IgD-negative memory B cell (primary cell): Measurements from ENCODE around the gene KCND1. TPM values are rescaled to one million over a fixed set of nuclear protein-coding genes. Genes with fewer than 3 reads are reported as not detected.
A peak's percentile ranks its signal among the peaks of the same experiment; 100 is the strongest.

Source experiments
- H3K27ac Mint-ChIP-seq, 3 donors: one replicate each; pipeline ENCODE4 v1.8.0; 2020 to 2022; ENCODE audit warnings: mild to moderate bottlenecking in 3 of 3, mixed read lengths in 3 of 3, moderate library complexity in 1 of 3
- H3K27me3 Mint-ChIP-seq: one replicate; pipeline ENCODE4 v1.8.0; 2021; ENCODE audit warnings: mixed read lengths
- H3K36me3 Mint-ChIP-seq: one replicate; pipeline ENCODE4 v1.8.0; 2020; ENCODE audit warnings: mild to moderate bottlenecking, mixed read lengths
- H3K4me1 Mint-ChIP-seq, 3 donors: one replicate each; pipeline ENCODE4 v1.8.0; 2020 to 2022; ENCODE audit warnings: mixed read lengths in 3 of 3, mild to moderate bottlenecking in 1 of 3
- H3K4me3 Mint-ChIP-seq, 4 donors: one replicate each; pipeline ENCODE4 v1.8.0; 2020 to 2022; ENCODE audit warnings: mild to moderate bottlenecking in 4 of 4, mixed read lengths in 4 of 4, moderate library complexity in 3 of 4
- H3K9me3 Mint-ChIP-seq, 3 donors: one replicate each; pipeline ENCODE4 v1.8.0; 2020 to 2021; ENCODE audit warnings: mixed read lengths in 3 of 3, mild to moderate bottlenecking in 1 of 3
- polyA plus RNA-seq: library from polyadenylated mRNA; unstranded; fragments of 300-500 nt; fragmentation: Illumina TruSeq; gene quantifications from one replicate; pipeline ENCODE4 v1.2.3, GENCODE V29; 2021

The KCND1 gene
- polyA plus RNA-seq, 1 donor from 2014 or later = 0.13 TPM

- peaks cover 22% of the 10 kb centered on the region for H3K36me3 Mint-ChIP-seq
- peak overlapping the region; percentile 77 to 89 (median 84) for H3K4me3 Mint-ChIP-seq
- H3K27me3 Mint-ChIP-seq = peaks cover 9% of the 10 kb centered on the region
- peaks cover 0 to 2% (median 0%) of the 10 kb centered on the region in 3 donors for H3K9me3 Mint-ChIP-seq
- peak overlapping the region; percentile 98 to 99 (median 99) for H3K27ac Mint-ChIP-seq
- H3K4me1 Mint-ChIP-seq = peaks cover 56 to 80% (median 78%) of the 10 kb centered on the region in 3 donors
Measured at GRCh38 chrX:48937054-48937907, 34.4 kb downstream of the KCND1 start.

- H3K27ac Mint-ChIP-seq = peak overlapping the region; percentile 98 to 99 (median 99)
- H3K4me1 Mint-ChIP-seq = peaks cover 51 to 73% (median 70%) of the 10 kb centered on the region in 3 donors
- H3K4me3 Mint-ChIP-seq = peak overlapping the region; percentile 77 to 89 (median 84)
- peaks cover 0 to 2% (median 0%) of the 10 kb centered on the region in 3 donors for H3K9me3 Mint-ChIP-seq
- H3K36me3 Mint-ChIP-seq = peaks cover 20% of the 10 kb centered on the region
- H3K27me3 Mint-ChIP-seq = peaks cover 9% of the 10 kb centered on the region
Measured at GRCh38 chrX:48936429-48937053, 35.1 kb downstream of the KCND1 start.

- Mint-ChIP-seq H3K36me3 (peaks cover 22% of the 10 kb centered on the region), H3K4me1 (peaks cover 50 to 66% (median 64%) of the 10 kb centered on the region in 3 donors), H3K4me3 (peak overlapping the region in 3 of 4 donors; percentile 76 to 77 (median 76))
Measured at GRCh38 chrX:48935301-48935670, 36.4 kb downstream of the KCND1 start.

GRCh38 chrX:48934581-48935300, 36.9 kb downstream of the KCND1 start:
- H3K9me3 Mint-ChIP-seq = peaks cover 0 to 2% (median 0%) of the 10 kb centered on the region in 3 donors
- H3K27ac Mint-ChIP-seq = peak overlapping the region; percentile 91 to 99 (median 98)
- peaks cover 46 to 61% (median 60%) of the 10 kb centered on the region in 3 donors for H3K4me1 Mint-ChIP-seq
- peaks cover 6% of the 10 kb centered on the region for H3K27me3 Mint-ChIP-seq
- H3K36me3 Mint-ChIP-seq = peaks cover 19% of the 10 kb centered on the region
- H3K4me3 Mint-ChIP-seq = peak overlapping the region in 3 of 4 donors; percentile 76 to 83 (median 77)

More at GRCh38 chrX:48935301-48935670, 36.4 kb downstream of the KCND1 start:
- peaks cover 0 to 2% (median 0%) of the 10 kb centered on the region in 3 donors for H3K9me3 Mint-ChIP-seq
- peak overlapping the region; percentile 91 to 99 (median 98) for H3K27ac Mint-ChIP-seq
- peaks cover 9% of the 10 kb centered on the region for H3K27me3 Mint-ChIP-seq

GRCh38 chrX:48933757-48934156, 37.9 kb downstream of the KCND1 start:
- Mint-ChIP-seq H3K36me3 (peaks cover 19% of the 10 kb centered on the region), H3K4me1 (peaks cover 37 to 51% (median 51%) of the 10 kb centered on the region in 3 donors), H3K27ac (peak overlapping the region; percentile 3 to 95 (median 91)), H3K9me3 (peaks cover 0 to 2% (median 0%) of the 10 kb centered on the region in 3 donors), H3K27me3 (peaks cover 3% of the 10 kb centered on the region), H3K4me3 (peak overlapping the region; percentile 27 to 85 (median 73))

- Mint-ChIP-seq H3K4me1 (peaks cover 16 to 27% (median 24%) of the 10 kb centered on the region in 3 donors), H3K36me3 (peaks cover 13% of the 10 kb centered on the region), H3K4me3 (peak overlapping the region; percentile 19 to 84 (median 38)), H3K27me3 (peaks cover 5% of the 10 kb centered on the region), H3K27ac (peak overlapping the region; percentile 41 to 82 (median 46)), H3K9me3 (no peaks in the 10 kb centered on the region)
Measured at GRCh38 chrX:48927736-48928382, 43.8 kb downstream of the KCND1 start.

GRCh38 chrX:48927123-48927522, 44.5 kb downstream of the KCND1 start:
- no peaks in the 10 kb centered on the region for H3K9me3 Mint-ChIP-seq
- peak overlapping the region in 1 of 4 donors; percentile 84 for H3K4me3 Mint-ChIP-seq
- peak overlapping the region in 2 of 3 donors; percentile 46 to 82 for H3K27ac Mint-ChIP-seq
- peaks cover 15 to 26% (median 24%) of the 10 kb centered on the region in 3 donors for H3K4me1 Mint-ChIP-seq
- peaks cover 11% of the 10 kb centered on the region for H3K36me3 Mint-ChIP-seq
- H3K27me3 Mint-ChIP-seq = peaks cover 5% of the 10 kb centered on the region

GRCh38 chrX:48924270-48924669, 47.4 kb downstream of the KCND1 start:
- H3K4me1 Mint-ChIP-seq = peaks cover 15 to 43% (median 31%) of the 10 kb centered on the region in 3 donors
- peaks cover 9% of the 10 kb centered on the region for H3K27me3 Mint-ChIP-seq
- peak overlapping the region; percentile 29 to 60 (median 47) for H3K27ac Mint-ChIP-seq
- H3K4me3 Mint-ChIP-seq = peak overlapping the region in 1 of 4 donors; percentile 4
- H3K36me3 Mint-ChIP-seq = peaks cover 9% of the 10 kb centered on the region
- H3K9me3 Mint-ChIP-seq = no peaks in the 10 kb centered on the region

- Mint-ChIP-seq H3K27me3 (peaks cover 9% of the 10 kb centered on the region), H3K27ac (peak overlapping the region in 2 of 3 donors; percentile 29 to 60), H3K36me3 (peaks cover 9% of the 10 kb centered on the region), H3K4me1 (peaks cover 15 to 43% (median 31%) of the 10 kb centered on the region in 3 donors), H3K9me3 (no peaks in the 10 kb centered on the region), H3K4me3 (no peak overlapping the region)
Measured at GRCh38 chrX:48923771-48924170, 47.9 kb downstream of the KCND1 start.

- peaks cover 6% of the 10 kb centered on the region for H3K27me3 Mint-ChIP-seq
- H3K36me3 Mint-ChIP-seq = peaks cover 16% of the 10 kb centered on the region
- H3K4me3 Mint-ChIP-seq = peak overlapping the region; percentile 93 to 100 (median 94)
- H3K9me3 Mint-ChIP-seq = peaks cover 0 to 3% (median 0%) of the 10 kb centered on the region in 3 donors
- peaks cover 5 to 31% (median 25%) of the 10 kb centered on the region in 3 donors for H3K4me1 Mint-ChIP-seq
- H3K27ac Mint-ChIP-seq = peak overlapping the region in 2 of 3 donors; percentile 6 to 96
Measured at GRCh38 chrX:48920718-48921104, 50.9 kb downstream of the KCND1 start.

GRCh38 chrX:48919947-48920717, 51.5 kb downstream of the KCND1 start:
- Mint-ChIP-seq H3K27me3 (peaks cover 4% of the 10 kb centered on the region), H3K27ac (peak overlapping the region; percentile 96 to 99 (median 98)), H3K9me3 (peaks cover 0 to 3% (median 0%) of the 10 kb centered on the region in 3 donors), H3K36me3 (peaks cover 12% of the 10 kb centered on the region), H3K4me1 (peaks cover 5 to 28% (median 25%) of the 10 kb centered on the region in 3 donors), H3K4me3 (peak overlapping the region; percentile 93 to 100 (median 94))

GRCh38 chrX:48919360-48919841, 52.2 kb downstream of the KCND1 start:
- peaks cover 11% of the 10 kb centered on the region for H3K36me3 Mint-ChIP-seq
- H3K4me1 Mint-ChIP-seq = peaks cover 5 to 33% (median 25%) of the 10 kb centered on the region in 3 donors
- peaks cover 4% of the 10 kb centered on the region for H3K27me3 Mint-ChIP-seq
- H3K4me3 Mint-ChIP-seq = peak overlapping the region; percentile 93 to 100 (median 94)
- H3K27ac Mint-ChIP-seq = peak overlapping the region; percentile 96 to 99 (median 98)
- H3K9me3 Mint-ChIP-seq = peaks cover 0 to 3% (median 0%) of the 10 kb centered on the region in 3 donors
